DMS 273 (cell line): ENCODE measurements around the gene IP6K3.
A peak's percentile ranks its signal among the peaks of the same experiment; 100 is the strongest.

Source experiments
- DNase-seq: peaks from one replicate; lab custom pipeline; 2025; ENCODE audit not compliant: unreplicated experiment; lab: John Stamatoyannopoulos, UW

The IP6K3 gene

GRCh38 chr6:33724102-33725023 is 22.3 kb downstream of the IP6K3 start:
- DNase-seq, result no peak

- DNase-seq, result no peak
These were observed 23.2 kb downstream of the IP6K3 start for GRCh38 chr6:33723371-33724085.

GRCh38 chr6:33722103-33722623 is 24.5 kb downstream of the IP6K3 start:
- DNase-seq, result no peak

- no peak for DNase-seq
These were observed 25.2 kb downstream of the IP6K3 start for GRCh38 chr6:33721508-33721907.

GRCh38 chr6:33720998-33721397 is 25.7 kb downstream of the IP6K3 start:
- DNase-seq, result no peak

GRCh38 chr6:33719326-33719987 is 27.2 kb downstream of the IP6K3 start:
- DNase-seq, result peak; percentile 28

GRCh38 chr6:33718713-33719112 is 28.0 kb downstream of the IP6K3 start:
- no peak for DNase-seq

- DNase-seq, result no peak
These were observed 28.7 kb downstream of the IP6K3 start for GRCh38 chr6:33717934-33718455.

- no peak for DNase-seq
These were observed 29.6 kb downstream of the IP6K3 start for GRCh38 chr6:33716890-33717632.

- no peak for DNase-seq
These were observed 30.3 kb downstream of the IP6K3 start for GRCh38 chr6:33716379-33716778.

- no peak for DNase-seq
These were observed 32.2 kb downstream of the IP6K3 start for GRCh38 chr6:33714385-33715040.

- DNase-seq, result no peak
These were observed 32.9 kb downstream of the IP6K3 start for GRCh38 chr6:33713786-33714185.

GRCh38 chr6:33712914-33713313 is 33.8 kb downstream of the IP6K3 start:
- DNase-seq, result no peak

- peak; percentile 99 for DNase-seq
These were observed 35.3 kb downstream of the IP6K3 start, which contains the start of gene UQCC2 for GRCh38 chr6:33711140-33712129. Gene UQCC2, minus strand, starts transcription at chr6:33711700. Its CDS starts 14 bp downstream, at chr6:33711686.

- peak; percentile 58 for DNase-seq
These were observed 36.2 kb downstream of the IP6K3 start for GRCh38 chr6:33710296-33711121.

- no peak for DNase-seq
These were observed 37.0 kb downstream of the IP6K3 start for GRCh38 chr6:33709605-33710295.

- DNase-seq, result no peak
These were observed 38.0 kb downstream of the IP6K3 start for GRCh38 chr6:33708516-33709204.
